GM12878 (cell line): ENCODE measurements around the gene GNAT1. TPM values are rescaled to one million over a fixed set of nuclear protein-coding genes. Genes with fewer than 3 reads are reported as not detected.

Source experiments
- ATAC-seq: fragments of 200-7000 bp; cut with Tn5 transposase; 3 replicates; pipeline ENCODE4 v1.9.1; 2020; ENCODE audit warnings: mild to moderate bottlenecking, moderate library complexity
- BruUV-seq: library from RNA; stranded (reverse); fragments of 400-500 nt; replicated peaks from 2 replicates; lab custom pipeline; 2021; lab: Mats Ljungman, UMichigan
- CTCF ChIA-PET: fragments of 300-600 bp; sonication (Branson Sonifier 250); formaldehyde crosslinking; extraction: SDS; loops from one replicate; lab custom pipeline; 2021; ENCODE audit warnings: inconsistent platforms; lab: Yijun Ruan, JAX
- POLR2A ChIA-PET: fragments of 350-600 bp; formaldehyde crosslinking; extraction: SDS; loops from one replicate; lab custom pipeline; 2021; ENCODE audit warnings: inconsistent platforms; lab: Charles Lee
- RAD21 ChIA-PET: fragments of 300-600 bp; sonication (Branson Sonifier 250); formaldehyde crosslinking; loops from one replicate; lab custom pipeline; 2023; ENCODE audit warnings: antibody characterized with exemption; ENCODE audit not compliant: unreplicated experiment; lab: Charles Lee
- SMC1A ChIA-PET: fragments of 300-600 bp; sonication (Branson Sonifier 250); formaldehyde crosslinking; loops from one replicate; lab custom pipeline; 2023; ENCODE audit not compliant: unreplicated experiment, uncharacterized antibody; lab: Charles Lee
- DNase-seq: peaks from one replicate; pipeline ENCODE4 v3.0.0-alpha.2; 2011; ENCODE audit warnings: low read depth, low spot score
- FAIRE-seq: peaks from 3 replicates; lab custom pipeline; 2011; peaks lifted over from hg19 to GRCh38; lab: Jason Lieb, UNC
- H2AFZ ChIP-seq: 2 replicates; pipeline ENCODE4 v1.6.0; 2011; ENCODE audit warnings: low read depth, low read length, control low read depth; ENCODE audit not compliant: control insufficient read depth
- H3K27ac ChIP-seq: 2 replicates; pipeline ENCODE4 v1.5.1; 2011; ENCODE audit warnings: control low read depth; ENCODE audit not compliant: control insufficient read depth, insufficient read depth
- H3K27me3 ChIP-seq, 2 experiments: replicated peaks in 1 of 2; 2 replicates each; pipeline versions ENCODE4 v1.6.0 to v1.6.1; 2011; ENCODE audit warnings: low read length in 1 of 2; ENCODE audit not compliant: control insufficient read depth in 2 of 2, insufficient read depth in 2 of 2
- H3K36me3 ChIP-seq, 2 experiments: 2 replicates each; pipeline ENCODE4 v1.5.1; 2011; ENCODE audit warnings: low read length in 1 of 2; ENCODE audit not compliant: control insufficient read depth in 2 of 2, insufficient read depth in 2 of 2
- H3K4me1 ChIP-seq: 2 replicates; pipeline ENCODE4 v1.6.1; 2011; ENCODE audit warnings: mild to moderate bottlenecking, low read length, moderate library complexity, mixed read lengths; ENCODE audit not compliant: control insufficient read depth, insufficient read depth
- H3K4me2 ChIP-seq: 2 replicates; pipeline ENCODE4 v1.6.0; 2011; ENCODE audit warnings: control low read depth; ENCODE audit not compliant: control insufficient read depth, insufficient read depth
- H3K4me3 ChIP-seq: fragments of 200-600 bp; sonication (generic); 2 replicates; pipeline ENCODE4 v1.5.1; 2016
- H3K79me2 ChIP-seq: 2 replicates; pipeline ENCODE4 v1.6.0; 2011; ENCODE audit warnings: low read length; ENCODE audit not compliant: control insufficient read depth, insufficient read depth
- H3K9ac ChIP-seq: 2 replicates; pipeline ENCODE4 v1.8.0; 2011; ENCODE audit warnings: low read length, control low read depth, mixed read lengths; ENCODE audit not compliant: control insufficient read depth, insufficient read depth
- H3K9me3 ChIP-seq: replicated peaks from 3 replicates; pipeline ENCODE4 v1.5.1; 2011; ENCODE audit warnings: mild to moderate bottlenecking, low read length; ENCODE audit not compliant: control insufficient read depth, insufficient read depth
- H4K20me1 ChIP-seq: 2 replicates; pipeline ENCODE4 v1.6.0; 2011; ENCODE audit not compliant: control insufficient read depth, insufficient read depth
- ASH2L ChIP-seq: fragments of 300-600, 200-600 bp; sonication (generic); IDR thresholded peaks from 2 replicates; pipeline ENCODE4 v1.6.1; 2017; ENCODE audit warnings: low read depth, mild to moderate bottlenecking, borderline replicate concordance
- BHLHE40 ChIP-seq, 2 experiments: fragments of 450-650 bp in 1 of 2; IDR thresholded peaks; 2 replicates each; pipeline ENCODE4 v1.6.1; 2011 to 2017; ENCODE audit warnings: low read depth in 2 of 2, borderline replicate concordance in 1 of 2, improper control_type of control experiment in 1 of 2, low read length in 1 of 2, mild to moderate bottlenecking in 1 of 2
- DPF2 ChIP-seq: fragments of 450-650 bp; IDR thresholded peaks from 2 replicates; pipeline ENCODE4 v1.6.1; 2017; ENCODE audit warnings: mild to moderate bottlenecking
- E2F4 ChIP-seq: IDR thresholded peaks from 2 replicates; pipeline ENCODE4 v1.6.1; 2012; ENCODE audit warnings: low read depth, low read length, improper control_type of control experiment
- FOXK2 ChIP-seq: fragments of 450-650 bp; IDR thresholded peaks from 2 replicates; pipeline ENCODE4 v1.6.1; 2017; ENCODE audit warnings: mild to moderate bottlenecking, moderate library complexity
- POLR2AphosphoS2 ChIP-seq: IDR thresholded peaks from 2 replicates; pipeline ENCODE4 v1.6.1; 2011; ENCODE audit warnings: low read depth, mild to moderate bottlenecking, low read length, improper control_type of control experiment, moderate library complexity
- SIN3A ChIP-seq: IDR thresholded peaks from 2 replicates; pipeline ENCODE4 v1.6.1; 2012; ENCODE audit warnings: low read depth, low read length, improper control_type of control experiment
- SMAD5 ChIP-seq: IDR thresholded peaks from 2 replicates; pipeline ENCODE4 v1.6.1; 2016; ENCODE audit warnings: antibody characterized with exemption, low read depth
- SUZ12 ChIP-seq: fragments of 200-600 bp; sonication (generic); IDR thresholded peaks from one replicate; pipeline ENCODE4 v1.6.1; 2018; ENCODE audit warnings: antibody characterized with exemption, mild to moderate bottlenecking; ENCODE audit not compliant: unreplicated experiment
- TAF1 ChIP-seq: IDR thresholded peaks from 2 replicates; pipeline ENCODE4 v1.6.1; 2011; ENCODE audit warnings: mild to moderate bottlenecking, low read depth, low read length, borderline replicate concordance
- ZBTB4 ChIP-seq: fragments of 450-650 bp; formaldehyde crosslinking; IDR thresholded peaks from 2 replicates; pipeline ENCODE4 v1.4.0; 2022; ENCODE audit warnings: mild to moderate bottlenecking, moderate library complexity
- ZNF24 ChIP-seq: fragments of 450-650 bp; IDR thresholded peaks from 2 replicates; pipeline ENCODE4 v1.6.1; 2017; ENCODE audit warnings: antibody characterized with exemption, mild to moderate bottlenecking
- WGBS: methylation state at CpG from one replicate; pipeline ENCODE4 v1.1.6; 2016; ENCODE audit warnings: low lambda C conversion rate; ENCODE audit not compliant: insufficient replicate concordance, insufficient coverage; ENCODE audit errors: missing lambda C conversion rate; 5-methylcytosine and 5-hydroxymethylcytosine counted together
- in situ Hi-C: fragments of 300-500 bp; cut with MboI; formaldehyde crosslinking; loops from 9 replicates; pipeline ENCODE4 v1.14.3; 2018; ENCODE audit warnings: mixed read lengths
- intact Hi-C: fragments of 100-400 bp; cut with micrococcal nuclease; formaldehyde crosslinking; loops from one replicate; pipeline ENCODE4 v1.14.2; 2022; ENCODE audit not compliant: unreplicated experiment
- polyA plus RNA-seq, 11 experiments: library from polyadenylated mRNA; depleted of rRNA in 4 of 11; unstranded in 6 of 11; stranded (reverse) in 5 of 11; fragments of >200 nt; fragmentation: Nextera tagmentation in 4 of 11; fragmentation: Illumina TruSeq in 1 of 11; extraction: Ambion mirVana in 4 of 11; extraction: Trizol in 1 of 11; gene quantifications; 1 replicate in 1 of 11; 2 replicates in 10 of 11; pipeline versions ENCODE4 v1.2.1 to v1.2.3, GENCODE V29; 2011 to 2016; ENCODE audit warnings: inconsistent platforms in 2 of 11, missing spikeins in 2 of 11, low read depth in 1 of 11
- total RNA-seq, 4 experiments: library from RNA; depleted of rRNA in 3 of 4; stranded (reverse); fragments of >200 nt in 3 of 4; fragmentation: Illumina TruSeq in 1 of 4; extraction: Trizol in 1 of 4; gene quantifications; 2 replicates each; pipeline versions ENCODE4 v1.2.1 to v1.2.3, GENCODE V29; 2013 to 2021

Gene GNAT1
- total and polyA plus RNA-seq, 10 of the 15 experiments (the other 5 are each of a cell fraction or from before 2014, with no cell fraction given): not detected

GRCh38 chr3:50147861-50148260, 43.5 kb upstream of the GNAT1 start:
- H2AFZ ChIP-seq: no peak overlapping the region
- TF ChIP-seq FOXK2 (no peak), ASH2L (no peak), ZBTB4 (CRISPR knock-in tag) (no peak), SIN3A (no peak), BHLHE40 (IDR thresholded peaks at IDR 0.05; ENCODE audit: borderline replicate concordance in 1 of 2, low read depth in 2 of 2, low read length in 1 of 2) (no peak), TAF1 (no peak), DPF2 (no peak), POLR2AphosphoS2 (no peak), SMAD5 (no peak), SUZ12 (no peak), ZNF24 (no peak), E2F4 (no peak)
- no peak for FAIRE-seq
- WGBS: 43% methylated on average over 6 of the region's 6 CpGs
- H3K27me3 ChIP-seq: peaks cover 0 to 2% of the 10 kb centered on the region in 2 experiments; a peak in 2 of 4 replicates
- BruUV-seq: no TSS peak
- POLR2A ChIA-PET: no interaction called here
- no peak overlapping the region for H3K27ac ChIP-seq
- in situ Hi-C loops (no loop called here), intact Hi-C loops (no loop called here)
- H3K4me3 ChIP-seq: no peak overlapping the region
- no peak for ATAC-seq
- H3K9me3 ChIP-seq: no peaks in the 10 kb centered on the region
- CTCF ChIA-PET: interaction anchor here (0.7 kb wide), 1 partner anchor 1044 kb away, joined by 4 read pairs; no protein-coding TSS in a partner anchor
- no peaks in the 10 kb centered on the region for H3K4me1 ChIP-seq
- RAD21 ChIA-PET: no interaction called here
- no peaks in the 10 kb centered on the region for H3K79me2 ChIP-seq
- no peak for DNase-seq
- H4K20me1 ChIP-seq: no peaks in the 10 kb centered on the region
- SMC1A ChIA-PET: no interaction called here
- no peak overlapping the region for H3K4me2 ChIP-seq
- no peaks in the 10 kb centered on the region for H3K36me3 ChIP-seq
- no peak overlapping the region for H3K9ac ChIP-seq
